Liver (tissue), 9 donors: ENCODE measurements around the gene NUB1. TPM values are rescaled to one million over a fixed set of nuclear protein-coding genes. Genes with fewer than 3 reads are reported as not detected.

Experiments used
- DNase-seq: peaks from one replicate; pipeline ENCODE4 v3.0.0-alpha.2; 2017; ENCODE audit warnings: low spot score
- H3K27ac ChIP-seq, 2 donors: one replicate each; pipeline ENCODE4 v1.7.0; 2013; ENCODE audit warnings: inconsistent platforms in 2 of 2, low read length in 2 of 2, control low read depth in 1 of 2, low read depth in 1 of 2, mild to moderate bottlenecking in 1 of 2
- H3K27me3 ChIP-seq, 4 donors: one replicate each; pipeline versions ENCODE4 v1.6.1 to v1.7.0; 2013; ENCODE audit warnings: low read length in 3 of 4, inconsistent platforms in 1 of 4, mild to moderate bottlenecking in 1 of 4, moderate library complexity in 1 of 4; ENCODE audit not compliant: control insufficient read depth in 4 of 4, insufficient read depth in 4 of 4
- H3K36me3 ChIP-seq, 4 donors: one replicate each; pipeline versions ENCODE4 v1.6.1 to v1.7.0; 2013; ENCODE audit warnings: low read length in 3 of 4, mild to moderate bottlenecking in 3 of 4, low read depth in 1 of 4, moderate library complexity in 1 of 4; ENCODE audit not compliant: control insufficient read depth in 4 of 4, insufficient read depth in 3 of 4
- H3K4me1 ChIP-seq, 4 donors: one replicate each; pipeline versions ENCODE4 v1.6.1 to v1.7.0; 2013; ENCODE audit warnings: low read length in 3 of 4, mild to moderate bottlenecking in 3 of 4, moderate library complexity in 1 of 4; ENCODE audit not compliant: control insufficient read depth in 4 of 4, insufficient read depth in 4 of 4
- H3K4me3 ChIP-seq, 3 donors: one replicate each; pipeline versions ENCODE4 v1.6.1 to v1.7.0; 2013; ENCODE audit warnings: low read length in 3 of 3, control low read depth in 1 of 3, low read depth in 1 of 3, mild to moderate bottlenecking in 1 of 3
- H3K9ac ChIP-seq, 2 donors: one replicate each; pipeline ENCODE4 v1.7.0; 2013; ENCODE audit warnings: low read length in 2 of 2, mild to moderate bottlenecking in 2 of 2, moderate library complexity in 2 of 2, control low read depth in 1 of 2, low read depth in 1 of 2
- H3K9me3 ChIP-seq, 4 donors: one replicate each; pipeline versions ENCODE4 v1.6.1 to v1.7.0; 2013; ENCODE audit warnings: low read length in 3 of 4; ENCODE audit not compliant: control insufficient read depth in 4 of 4
- ATF3 ChIP-seq: IDR thresholded peaks from 2 replicates; pipeline ENCODE4 v1.6.1; 2016; ENCODE audit warnings: antibody characterized with exemption
- CTCF ChIP-seq: fragments of 150-350 bp; IDR thresholded peaks from 2 replicates; pipeline ENCODE4 v1.5.1; 2017; ENCODE audit warnings: improper control_type of control experiment, low read depth, low read length; ENCODE audit not compliant: missing input control
- EGR1 ChIP-seq, 2 donors: IDR thresholded peaks; 2 replicates each; pipeline ENCODE4 v1.6.1; 2016 to 2018; ENCODE audit warnings: antibody characterized with exemption in 2 of 2, low read depth in 2 of 2
- FOXA2 ChIP-seq: IDR thresholded peaks from 2 replicates; pipeline ENCODE4 v1.6.1; 2016; ENCODE audit warnings: antibody characterized with exemption
- GABPA ChIP-seq, 2 donors: IDR thresholded peaks in 1 of 2; conservative IDR thresholded peaks in 1 of 2; 2 replicates each; pipeline ENCODE4 v1.6.1; 2016; ENCODE audit warnings: antibody characterized with exemption in 2 of 2, mild to moderate bottlenecking in 1 of 2, moderate library complexity in 1 of 2
- MAX ChIP-seq: IDR thresholded peaks from 2 replicates; pipeline ENCODE4 v1.6.1; 2016; ENCODE audit warnings: antibody characterized with exemption
- NR2F2 ChIP-seq: IDR thresholded peaks from 2 replicates; pipeline ENCODE4 v1.6.1; 2016; ENCODE audit warnings: antibody characterized with exemption
- RAD21 ChIP-seq, 2 donors: IDR thresholded peaks; 2 replicates each; pipeline ENCODE4 v1.6.1; 2016; ENCODE audit warnings: antibody characterized with exemption in 2 of 2, mild to moderate bottlenecking in 2 of 2
- REST ChIP-seq: IDR thresholded peaks from 2 replicates; pipeline ENCODE4 v1.6.1; 2016; ENCODE audit warnings: antibody characterized with exemption, mild to moderate bottlenecking
- RXRA ChIP-seq, 2 donors: IDR thresholded peaks; 2 replicates each; pipeline ENCODE4 v1.6.1; 2017 to 2018; ENCODE audit warnings: antibody characterized with exemption in 2 of 2, mild to moderate bottlenecking in 1 of 2
- TAF1 ChIP-seq: conservative IDR thresholded peaks from 2 replicates; pipeline ENCODE4 v1.6.1; 2016; ENCODE audit warnings: antibody characterized with exemption, mild to moderate bottlenecking
- YY1 ChIP-seq: IDR thresholded peaks from 2 replicates; pipeline ENCODE4 v1.6.1; 2016; ENCODE audit warnings: antibody characterized with exemption, mild to moderate bottlenecking
- ZBTB33 ChIP-seq: IDR thresholded peaks from 2 replicates; pipeline ENCODE4 v1.6.1; 2016; ENCODE audit warnings: antibody characterized with exemption
- WGBS: extraction: QIAGEN DNeasy Blood & Tissue Kit; methylation state at CpG from one replicate; pipeline ENCODE4 v1.1.7; 2013; 5-methylcytosine and 5-hydroxymethylcytosine counted together
- polyA plus RNA-seq, 2 donors: library from polyadenylated mRNA; stranded (reverse) in 1 of 2; unstranded in 1 of 2; fragments of 200-250 nt in 1 of 2; fragments of >200 nt in 1 of 2; fragmentation: Nextera tagmentation in 1 of 2; extraction: Ambion mirVana in 1 of 2; gene quantifications; one replicate each; pipeline versions ENCODE4 v1.2.1 to v1.2.3, GENCODE V29; 2013 to 2015
- total RNA-seq, 2 donors: library from RNA; depleted of rRNA; stranded (reverse); fragments of >200 nt; gene quantifications; one replicate each; pipeline ENCODE4 v1.2.3, GENCODE V29; 2014
- donor health status: healthy.
- donor health status: healthy.
- donor health status: healthy.
- donor health status: healthy.
- donor health status: healthy.

NUB1 gene
- total and polyA plus RNA-seq, 4 donors: 14.0 to 27.9 (median 18.8) TPM

GRCh38 chr7:151384776-151385625 is 43.4 kb downstream of the NUB1 start (continued):
- TF ChIP-seq ZBTB33: no peak

GRCh38 chr7:151385626-151386300 is 44.2 kb downstream of the NUB1 start:
- H3K9me3 ChIP-seq: no peaks in the 10 kb centered on the region
- H3K4me1 ChIP-seq: peaks cover 2 to 12% (median 6%) of the 10 kb centered on the region in 4 donors
- H3K27me3 ChIP-seq: peaks cover 0 to 5% (median 0%) of the 10 kb centered on the region in 4 donors
- 87% methylated on average over 26 of the region's 26 CpGs for WGBS
- H3K4me3 ChIP-seq: no peak overlapping the region
- H3K27ac ChIP-seq: no peak overlapping the region
- DNase-seq: no peak
- H3K9ac ChIP-seq: no peak overlapping the region
- H3K36me3 ChIP-seq: no peaks in the 10 kb centered on the region
- TF ChIP-seq MAX (no peak), TAF1 (no peak), RAD21 (IDR thresholded peaks at IDR 0.05) (no peak), YY1 (no peak), RXRA (IDR thresholded peaks at IDR 0.05) (no peak), EGR1 (IDR thresholded peaks at IDR 0.05; ENCODE audit: low read depth in 2 of 2) (no peak), FOXA2 (no peak), GABPA (IDR thresholded peaks at IDR 0.05 in 1 of 2, conservative IDR thresholded peaks at IDR 0.05 in 1 of 2) (no peak), ZBTB33 (no peak)

GRCh38 chr7:151386301-151387160 is 44.9 kb downstream of the NUB1 start:
- no peak overlapping the region for H3K27ac ChIP-seq
- DNase-seq: no peak
- H3K4me1 ChIP-seq: peaks cover 2 to 6% (median 4%) of the 10 kb centered on the region in 4 donors
- TF ChIP-seq RXRA (IDR thresholded peaks at IDR 0.05) (no peak), CTCF (no peak), REST (no peak), RAD21 (IDR thresholded peaks at IDR 0.05) (no peak), NR2F2 (no peak), ATF3 (no peak), MAX (no peak)

More at GRCh38 chr7:151386301-151387160, 44.9 kb downstream of the NUB1 start:
- no peak overlapping the region for H3K4me3 ChIP-seq
- H3K9me3 ChIP-seq: no peaks in the 10 kb centered on the region
- 65% methylated on average over 16 of the region's 16 CpGs for WGBS
- no peak overlapping the region for H3K9ac ChIP-seq
- H3K36me3 ChIP-seq: no peaks in the 10 kb centered on the region
- peaks cover 0 to 5% (median 0%) of the 10 kb centered on the region in 4 donors for H3K27me3 ChIP-seq
